ENCODE data around the gene ZBTB47. TPM values are rescaled to one million over a fixed set of nuclear protein-coding genes. Genes with fewer than 3 reads are reported as not detected.
A peak's percentile ranks its signal among the peaks of the same experiment; 100 is the strongest.

The ZBTB47 gene
- total RNA-seq, 2 donors from 2014 or later, result 92.4 to 129 TPM

GRCh38 chr3:42680271-42680670, 26.8 kb downstream of the ZBTB47 start:
- no peak overlapping the region for H3K27ac ChIP-seq
- H3K27me3 ChIP-seq, result no peaks in the 10 kb centered on the region
- TF ChIP-seq CTCF (IDR thresholded peaks at IDR 0.05), result no peak
- peaks cover 0 to 10% of the 10 kb centered on the region in 2 donors for H3K9me3 ChIP-seq
- DNase-seq (ENCODE audit: low spot score), result no peak
- no peaks in the 10 kb centered on the region for H3K36me3 ChIP-seq
- no peak overlapping the region for H3K4me3 ChIP-seq
- H3K4me1 ChIP-seq, result peaks cover 0 to 17% of the 10 kb centered on the region in 2 donors

- H3K4me1 ChIP-seq, result peaks cover 0 to 23% of the 10 kb centered on the region in 2 donors
- H3K9me3 ChIP-seq, result peaks cover 0 to 6% of the 10 kb centered on the region in 2 donors
- H3K36me3 ChIP-seq, result no peaks in the 10 kb centered on the region
- no peaks in the 10 kb centered on the region for H3K27me3 ChIP-seq
- TF ChIP-seq CTCF (IDR thresholded peaks at IDR 0.05), result no peak
- H3K27ac ChIP-seq, result no peak overlapping the region
- no peak overlapping the region for H3K4me3 ChIP-seq
- DNase-seq (ENCODE audit: low spot score), result no peak
These were observed 27.3 kb downstream of the ZBTB47 start for GRCh38 chr3:42680806-42681205.

GRCh38 chr3:42681361-42682038, 28.0 kb downstream of the ZBTB47 start:
- DNase-seq (ENCODE audit: low spot score), result no peak
- Histone ChIP-seq H3K4me1 (peaks cover 0 to 23% of the 10 kb centered on the region in 2 donors), H3K4me3 (no peak overlapping the region), H3K27ac (no peak overlapping the region), H3K27me3 (no peaks in the 10 kb centered on the region), H3K9me3 (no peaks in the 10 kb centered on the region), H3K36me3 (no peaks in the 10 kb centered on the region)
- TF ChIP-seq CTCF (IDR thresholded peaks at IDR 0.05), result no peak

- Histone ChIP-seq H3K4me3 (no peak overlapping the region), H3K36me3 (no peaks in the 10 kb centered on the region), H3K27me3 (no peaks in the 10 kb centered on the region), H3K27ac (peak overlapping the region; percentile 77 to 95), H3K9me3 (no peaks in the 10 kb centered on the region), H3K4me1 (peaks cover 0 to 23% of the 10 kb centered on the region in 2 donors)
- no peak for DNase-seq (ENCODE audit: low spot score)
- TF ChIP-seq CTCF (IDR thresholded peaks at IDR 0.05), result no peak
These were observed 29.0 kb downstream of the ZBTB47 start for GRCh38 chr3:42682301-42683070.

GRCh38 chr3:42683875-42684598, 30.5 kb downstream of the ZBTB47 start:
- Histone ChIP-seq H3K9me3 (no peaks in the 10 kb centered on the region), H3K4me3 (no peak overlapping the region), H3K36me3 (no peaks in the 10 kb centered on the region), H3K27ac (peak overlapping the region; percentile 83 to 95), H3K4me1 (peaks cover 0 to 23% of the 10 kb centered on the region in 2 donors), H3K27me3 (no peaks in the 10 kb centered on the region)
- no peak for TF ChIP-seq CTCF (IDR thresholded peaks at IDR 0.05)
- peak; percentile 85 for DNase-seq (ENCODE audit: low spot score)
